DMS53 treated with DMSO at 0.1 percent for 48 hours (cell line): ENCODE measurements around the gene C9orf85.
"Not testable (repeated sequence)": the region's sequence is repeated elsewhere in the genome, so short reads cannot be mapped to it uniquely, and the experiment has no call there.

Source experiments
- DNase-seq: peaks from one replicate; lab custom pipeline; 2025; ENCODE audit not compliant: unreplicated experiment; lab: John Stamatoyannopoulos, UW

Gene C9orf85, protein sequence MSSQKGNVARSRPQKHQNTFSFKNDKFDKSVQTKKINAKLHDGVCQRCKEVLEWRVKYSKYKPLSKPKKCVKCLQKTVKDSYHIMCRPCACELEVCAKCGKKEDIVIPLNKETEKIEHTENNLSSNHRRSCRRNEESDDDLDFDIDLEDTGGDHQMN

DNA sequence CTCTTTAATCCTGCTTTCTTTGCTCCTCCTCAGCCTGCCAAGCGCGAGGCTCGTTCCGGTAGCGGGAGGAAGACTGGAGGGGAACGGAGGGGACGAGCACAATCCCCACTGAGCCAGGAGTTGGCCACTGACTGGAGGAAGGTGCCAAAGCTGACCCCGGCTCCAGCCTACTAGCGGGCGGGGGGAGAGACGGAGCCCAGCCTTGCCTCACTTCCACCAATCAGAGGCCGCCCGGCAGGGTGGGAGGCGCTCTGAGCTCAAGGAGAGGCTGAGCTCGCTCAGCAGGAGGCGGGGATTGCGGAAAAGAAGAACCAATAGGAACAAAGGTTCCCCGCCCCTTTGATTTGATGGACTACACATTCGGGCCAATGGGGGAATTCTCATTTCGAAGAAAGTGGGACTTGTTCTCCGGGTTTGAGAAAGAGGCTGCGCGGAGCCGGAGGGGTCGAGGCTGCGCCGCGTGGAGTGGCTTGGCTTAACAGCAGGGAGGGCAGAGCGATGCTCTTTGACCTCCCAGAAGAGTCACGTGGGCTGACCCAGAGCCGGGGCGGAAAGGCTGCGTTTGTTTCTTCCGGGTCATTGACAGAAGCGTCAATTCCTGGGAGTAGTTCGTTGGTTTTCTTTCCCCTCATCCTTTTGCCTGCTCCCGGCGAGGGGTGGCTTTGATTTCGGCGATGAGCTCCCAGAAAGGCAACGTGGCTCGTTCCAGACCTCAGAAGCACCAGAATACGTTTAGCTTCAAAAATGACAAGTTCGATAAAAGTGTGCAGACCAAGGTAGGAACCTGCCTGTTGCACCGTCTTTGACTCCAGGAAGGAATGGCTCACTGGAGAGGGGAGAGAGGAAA lies at the start of gene C9orf85, which contains the start of gene ABHD17B:
Gene C9orf85, plus strand, starts transcription at position 579 of the 847 bp plus-strand sequence. Its CDS starts 96 bp downstream, at position 675.
Gene ABHD17B, minus strand, starts transcription at position 133 of the 847 bp plus-strand sequence. CDS start 36,113 bp downstream, outside the sequence.
- DNase-seq: peak; percentile 97

DNA sequence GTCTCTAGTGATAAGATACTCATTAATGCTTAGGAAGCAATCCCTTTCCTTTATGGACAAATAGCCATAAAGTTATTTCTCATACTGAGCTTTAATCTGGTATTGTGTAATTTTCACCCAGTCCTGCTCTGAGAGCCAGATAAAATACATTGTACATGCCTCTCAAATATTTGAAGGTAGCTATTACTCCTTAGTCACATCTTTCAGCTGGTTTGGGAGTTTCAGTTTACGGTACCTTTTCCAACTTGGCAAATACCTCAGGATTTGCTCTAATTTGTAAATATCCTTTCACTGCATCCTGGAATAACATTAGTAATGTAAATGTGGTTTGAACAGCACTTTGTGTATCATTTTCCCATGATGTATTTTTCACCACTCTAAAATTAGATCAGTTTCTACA lies 47.8 kb upstream of the C9orf85 start:
- no peak for DNase-seq

DNA sequence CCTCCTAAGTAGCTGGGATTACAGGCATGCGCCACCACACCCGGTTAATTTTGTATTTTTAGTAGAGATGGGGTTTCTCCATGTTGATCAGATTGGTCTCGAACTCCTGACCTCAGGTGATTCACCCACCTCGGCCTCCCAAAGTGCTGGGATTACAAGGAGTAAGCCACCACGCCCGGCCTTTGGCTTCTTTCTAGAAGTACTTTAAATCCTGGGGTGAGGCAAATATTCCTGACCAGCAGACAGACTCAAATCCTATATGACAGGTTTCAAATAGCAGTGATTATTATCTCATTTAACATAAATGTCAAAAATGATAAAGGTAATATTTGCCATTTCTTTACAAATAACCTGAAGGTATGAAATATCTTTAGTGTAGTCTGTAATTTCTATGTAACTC lies 36.1 kb upstream of the C9orf85 start:
- no peak for DNase-seq

DNA sequence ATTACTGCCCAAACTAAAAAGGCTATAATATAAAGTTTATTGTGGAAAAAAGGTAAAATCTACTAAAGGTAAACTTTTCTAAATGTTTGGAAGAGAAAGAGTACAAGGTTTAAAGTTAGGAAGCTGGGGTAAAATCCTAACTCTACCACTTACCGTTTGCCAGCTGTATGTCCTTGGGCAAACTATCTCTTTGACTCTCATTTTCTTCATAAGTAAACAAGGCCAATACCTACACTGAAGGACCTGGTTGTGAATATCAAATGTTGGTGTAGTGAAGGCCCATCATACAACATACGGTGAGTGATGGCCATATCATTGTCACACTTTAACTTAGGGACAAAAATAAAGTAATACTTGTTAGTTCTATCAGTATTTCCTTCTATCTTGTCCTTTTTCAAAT lies 35.3 kb upstream of the C9orf85 start:
- DNase-seq: no peak

DNA sequence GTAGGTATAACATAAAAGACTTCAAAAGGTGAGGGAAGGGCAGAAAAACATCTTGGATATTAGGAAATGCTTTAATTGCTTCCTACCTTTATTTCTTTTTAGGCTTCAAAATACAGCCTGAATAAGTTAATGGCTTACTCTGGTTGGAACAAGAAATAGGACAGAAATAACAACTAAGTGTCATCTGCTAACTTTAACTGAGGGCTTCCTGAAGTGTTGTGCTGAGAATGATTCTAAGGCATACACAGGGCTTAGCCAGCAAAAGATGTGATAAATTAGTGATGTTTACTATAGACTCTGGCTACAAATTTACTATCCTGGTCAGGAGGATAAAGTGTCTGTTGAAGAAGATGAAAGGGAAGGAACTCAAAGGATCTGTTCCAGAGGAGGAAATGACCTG lies 34.6 kb upstream of the C9orf85 start:
- DNase-seq: no peak

DNA sequence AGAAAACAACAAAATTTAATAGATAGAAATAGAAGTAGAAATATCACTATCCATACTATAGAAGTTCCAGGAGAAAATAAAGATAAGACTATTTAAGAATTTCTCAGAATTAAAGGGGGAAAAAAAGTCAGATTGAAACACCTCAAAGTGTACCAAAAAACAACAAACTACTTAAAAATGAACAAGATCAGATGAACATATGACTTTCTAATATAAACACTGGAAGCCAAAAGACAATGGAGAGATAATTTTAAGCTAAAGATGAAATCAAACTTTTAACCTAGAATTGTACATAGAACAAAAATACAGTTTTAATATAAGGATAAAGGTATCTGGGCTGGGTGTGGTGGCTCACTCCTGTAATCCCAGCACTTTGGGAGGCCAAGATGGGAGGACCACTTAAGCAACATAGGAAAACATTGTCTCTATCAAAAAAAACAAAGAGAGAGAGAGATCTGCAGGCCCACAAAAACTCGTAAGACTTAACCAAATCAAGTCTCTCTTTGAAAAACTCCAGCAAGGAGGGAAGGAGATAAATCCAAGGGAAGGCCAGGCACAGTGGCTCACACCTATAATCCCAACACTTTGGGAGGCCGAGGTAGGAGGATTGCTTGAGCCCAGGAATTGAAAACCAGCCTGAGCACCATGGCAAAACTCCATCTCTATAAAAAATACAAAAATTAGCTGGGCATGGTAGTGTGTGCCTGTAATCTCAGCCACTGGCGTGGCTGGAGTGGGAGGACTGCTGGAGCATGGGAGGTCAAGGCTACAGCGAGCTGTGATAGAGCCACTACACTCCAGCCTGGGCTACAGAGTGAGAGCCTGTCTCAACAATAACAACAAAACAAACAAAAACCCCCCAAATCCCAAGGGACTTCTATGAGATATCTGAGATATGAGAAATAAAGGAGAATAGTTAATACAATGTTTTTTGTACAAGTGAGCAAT lies 32.8 kb upstream of the C9orf85 start:
- DNase-seq: no peak

DNA sequence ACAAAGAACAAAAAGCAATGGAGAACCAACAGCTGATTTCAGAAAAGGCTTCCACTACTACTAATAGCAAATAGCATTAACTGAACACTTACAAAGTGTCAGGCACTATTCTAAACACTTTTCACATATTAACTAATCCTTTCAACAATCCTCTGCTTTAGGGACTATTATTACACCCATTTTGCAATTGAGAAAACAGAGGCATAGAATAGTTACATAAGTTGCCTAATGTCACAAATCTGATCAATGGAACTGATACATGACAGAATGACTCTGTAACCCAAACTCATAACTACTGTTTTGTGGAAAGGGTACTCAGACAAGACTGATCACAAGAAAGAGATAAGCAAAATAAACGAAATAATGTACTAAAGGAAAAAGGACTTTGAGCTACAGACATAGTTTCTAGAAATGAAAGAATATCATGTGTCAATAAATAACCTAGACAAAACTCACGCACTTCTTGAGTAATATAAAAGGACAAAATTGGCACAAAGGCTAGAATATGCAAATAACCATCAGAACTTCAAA lies 31.7 kb upstream of the C9orf85 start:
- DNase-seq: no peak

DNA sequence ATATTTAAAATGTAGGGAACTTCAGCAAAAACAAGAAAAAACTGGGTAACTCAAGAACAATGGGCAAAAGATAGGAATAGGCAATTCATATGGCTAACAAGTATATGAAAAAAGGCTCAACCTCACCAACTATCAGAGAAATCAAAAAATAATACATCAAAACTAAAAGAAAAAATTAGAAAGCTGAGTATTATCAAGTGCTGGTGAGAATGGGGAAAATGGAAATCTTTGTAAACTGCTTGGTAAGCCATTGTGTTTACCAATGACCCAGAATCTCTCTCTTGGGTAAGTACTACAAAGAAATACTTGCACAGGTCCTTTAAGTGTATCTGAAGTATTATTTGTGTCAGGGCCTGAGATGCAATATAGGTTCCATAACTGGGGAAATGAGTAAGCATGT lies 27.4 kb upstream of the C9orf85 start:
- DNase-seq: no peak

DNA sequence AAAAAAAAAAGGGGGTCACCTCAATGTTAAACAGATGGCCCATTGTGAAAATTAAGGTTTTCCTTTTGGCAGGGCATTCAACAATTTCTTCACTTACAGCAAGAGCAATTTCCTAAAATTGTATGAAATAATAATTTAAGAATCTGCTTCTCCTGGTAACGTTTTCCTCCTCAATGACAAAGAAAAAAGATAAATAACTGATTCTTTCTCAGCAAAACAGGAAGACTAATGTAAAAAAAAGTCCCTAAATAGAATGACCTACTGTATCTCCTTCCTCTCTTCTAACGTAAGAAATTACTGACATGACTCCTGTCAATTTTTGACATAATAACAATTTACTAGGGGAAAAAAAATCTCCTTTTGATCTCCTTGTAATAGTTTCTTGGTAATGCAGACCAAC lies 26.0 kb upstream of the C9orf85 start:
- no peak for DNase-seq

DNA sequence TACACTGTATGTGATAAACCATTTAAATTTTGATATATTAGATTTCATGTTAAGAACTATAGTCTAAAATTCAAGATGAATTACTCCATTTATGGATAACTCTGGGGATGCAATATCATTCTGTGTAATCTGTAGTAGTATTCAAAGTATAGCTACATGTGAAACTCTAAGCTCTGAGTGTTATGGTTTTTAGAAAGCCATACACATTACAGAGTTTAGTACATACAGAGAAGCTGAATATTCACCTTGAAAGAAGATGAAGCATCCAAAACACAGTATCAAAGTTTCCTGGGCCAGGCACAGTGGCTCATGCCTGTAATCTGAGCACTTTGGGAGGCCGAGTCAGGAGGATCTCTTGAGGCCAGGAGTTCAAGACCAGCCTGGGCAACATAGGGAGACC lies 25.4 kb upstream of the C9orf85 start:
- no peak for DNase-seq

DNA sequence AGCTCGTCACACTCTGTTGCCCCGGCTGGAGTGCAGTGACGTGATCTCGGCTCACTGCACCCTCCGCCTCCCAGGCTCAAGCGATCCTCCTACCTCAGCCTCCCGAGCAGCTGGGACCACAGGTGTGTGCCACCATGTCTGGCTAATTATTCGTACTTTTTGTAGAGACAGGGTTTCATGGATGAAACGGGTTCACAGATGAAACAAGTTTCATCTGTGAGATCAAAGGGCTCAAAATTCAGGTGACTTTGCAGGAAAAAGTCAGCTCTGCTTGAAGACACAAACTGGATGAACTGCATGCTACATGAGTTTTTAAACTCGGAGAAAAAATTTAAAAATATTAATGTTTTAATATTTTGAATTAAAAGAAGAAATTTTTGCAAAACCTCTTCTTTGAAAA lies 24.9 kb upstream of the C9orf85 start:
- no peak for DNase-seq

DNA sequence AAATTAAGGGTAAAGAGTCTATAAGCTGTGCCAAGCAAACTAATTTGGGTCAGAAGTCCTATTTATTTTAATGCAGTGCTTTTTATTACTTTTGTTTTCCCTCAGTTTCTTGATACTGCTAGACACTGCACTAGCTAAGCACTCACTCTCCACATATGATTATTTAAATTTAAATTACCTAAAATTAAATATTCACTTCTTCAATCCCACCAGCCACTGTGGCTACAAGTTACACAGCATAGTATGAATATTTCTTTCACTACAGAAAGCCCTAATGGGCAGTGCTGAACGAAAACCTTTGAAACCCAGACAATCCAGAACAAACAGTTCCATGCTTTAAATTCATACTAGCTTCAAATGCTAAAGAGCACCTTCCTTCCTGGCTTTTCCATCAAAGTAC lies 24.1 kb upstream of the C9orf85 start:
- DNase-seq: no peak

DNA sequence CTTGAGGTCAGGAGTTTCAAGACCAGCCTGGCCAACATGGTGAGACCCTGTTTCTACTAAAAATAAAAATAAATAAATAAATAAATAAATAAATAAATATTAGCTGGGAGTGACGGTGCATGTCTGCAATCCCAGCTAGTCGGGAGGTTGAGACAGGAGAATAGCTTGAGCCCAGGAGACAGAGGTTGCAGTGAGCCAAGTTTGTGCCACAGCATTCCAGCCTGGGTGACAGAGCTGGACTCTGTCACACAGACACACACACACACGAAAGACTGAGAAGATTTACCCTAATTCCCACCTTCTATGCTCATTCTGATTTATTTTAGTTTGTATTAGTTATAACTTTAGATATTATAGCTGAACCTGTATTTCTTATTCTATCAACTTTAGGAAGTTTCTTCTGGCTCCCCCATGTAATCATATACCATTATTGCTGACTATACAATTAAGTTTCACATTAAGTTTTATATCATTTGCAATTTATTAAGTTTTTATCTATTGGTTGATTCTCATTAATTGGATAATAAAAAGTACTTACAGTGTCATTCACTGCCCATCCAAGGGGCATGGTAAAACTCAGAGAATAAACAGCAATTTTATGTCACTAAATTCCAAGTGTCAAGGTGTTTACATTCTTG lies 21.3 kb upstream of the C9orf85 start:
- DNase-seq: no peak

DNA sequence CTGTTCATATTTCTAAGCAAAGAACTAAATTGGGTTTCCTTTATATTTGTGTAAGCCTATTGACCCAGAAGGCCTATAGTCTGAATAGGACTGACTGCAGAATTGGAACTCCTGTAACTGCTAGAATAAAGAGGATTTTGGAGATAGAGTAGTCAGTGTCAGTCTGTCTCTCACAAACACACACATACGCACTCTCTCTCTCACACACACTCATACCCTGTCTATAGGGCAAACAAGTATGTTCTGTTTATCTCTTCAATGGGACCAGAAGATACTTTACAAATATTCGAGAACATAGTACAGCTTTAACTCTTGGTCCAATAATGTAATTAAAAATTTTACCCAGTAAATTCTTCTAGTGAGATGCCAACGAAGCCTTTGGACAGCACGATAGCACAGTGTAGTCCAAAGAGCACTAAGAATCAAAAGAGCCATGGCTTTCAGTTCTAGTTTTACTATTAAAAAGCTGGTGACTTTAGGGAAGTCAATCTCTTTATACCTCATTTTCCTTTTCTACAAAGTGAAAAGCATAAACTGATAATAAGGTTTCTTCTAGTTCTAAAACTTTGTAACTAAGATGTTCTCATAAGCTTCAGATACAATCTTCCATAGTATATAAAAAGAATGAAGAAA lies 19.8 kb upstream of the C9orf85 start:
- no peak for DNase-seq

DNA sequence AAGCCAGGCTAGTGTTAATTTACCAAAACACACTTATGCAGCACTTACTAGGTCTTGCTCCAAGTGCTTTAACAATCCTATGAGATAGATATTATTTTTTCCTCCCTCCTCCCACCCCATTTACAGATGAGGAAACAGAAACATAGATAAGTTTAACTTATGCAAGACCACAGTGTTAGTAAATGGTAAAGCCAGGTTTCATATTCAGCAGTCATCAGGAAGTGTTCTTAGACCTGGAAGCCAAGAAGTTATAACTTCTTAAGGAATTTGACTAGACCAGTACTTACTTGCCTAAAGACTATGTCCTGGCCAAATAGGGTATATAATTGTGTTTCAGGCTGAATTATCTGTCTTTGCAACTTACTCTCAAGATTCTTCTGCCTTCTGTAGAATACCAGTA lies 16.3 kb upstream of the C9orf85 start:
- DNase-seq: no peak

DNA sequence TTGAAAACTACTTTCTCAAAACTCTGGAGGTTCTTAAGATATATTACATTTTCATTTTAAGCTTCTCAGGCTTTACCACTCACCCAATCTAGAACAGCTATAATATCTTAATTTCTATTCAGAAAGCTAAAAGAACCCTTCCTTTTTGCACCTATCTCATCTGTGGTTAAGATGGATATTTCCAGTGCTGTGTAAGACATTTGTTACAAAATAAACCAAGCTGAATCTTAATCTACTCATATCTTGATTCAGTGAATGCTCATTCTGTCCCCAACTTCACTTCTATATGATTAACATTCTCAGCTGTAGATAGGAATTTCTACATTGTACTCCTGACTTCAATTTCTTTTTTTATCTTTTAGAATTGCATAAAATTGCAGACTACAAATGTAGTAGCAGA lies 15.5 kb upstream of the C9orf85 start:
- DNase-seq: no peak

DNA sequence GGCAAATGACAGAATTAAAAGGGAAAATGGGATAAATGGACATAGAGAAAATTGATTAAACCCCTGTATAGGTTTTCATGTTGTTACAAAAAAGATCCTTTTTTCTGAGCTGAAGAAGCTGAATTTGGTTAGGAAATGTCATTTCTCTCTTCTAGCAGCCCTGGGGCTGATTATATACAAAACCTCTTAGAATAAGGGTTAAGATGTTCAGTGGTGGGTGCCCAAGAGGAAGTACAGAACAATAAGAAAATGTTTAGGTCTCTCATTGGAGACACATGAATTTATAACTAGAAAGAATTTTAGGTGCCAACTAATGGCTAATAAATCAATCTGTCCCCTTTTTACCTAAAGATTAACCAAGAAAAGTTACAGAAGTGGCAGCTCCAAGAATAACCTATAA lies 14.7 kb upstream of the C9orf85 start:
- DNase-seq: no peak

DNA sequence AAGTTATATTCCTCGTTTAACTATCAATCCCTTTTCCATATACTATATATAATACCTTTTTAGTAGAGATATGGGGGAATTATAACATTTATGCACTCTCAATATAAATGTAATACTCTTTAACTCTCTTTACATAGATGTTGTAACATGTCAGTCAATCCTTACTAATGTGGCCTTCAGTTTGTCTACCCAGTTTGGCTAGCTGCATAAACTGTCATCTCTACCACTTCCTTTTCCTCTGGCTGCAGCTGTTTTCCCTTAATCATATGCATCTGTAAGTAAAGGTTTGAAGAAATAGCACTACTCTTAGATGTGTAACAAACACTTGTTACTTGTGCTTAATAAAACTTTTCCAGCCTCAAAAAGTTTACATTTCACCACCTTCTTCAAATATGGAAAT lies 13.9 kb upstream of the C9orf85 start:
- no peak for DNase-seq

DNA sequence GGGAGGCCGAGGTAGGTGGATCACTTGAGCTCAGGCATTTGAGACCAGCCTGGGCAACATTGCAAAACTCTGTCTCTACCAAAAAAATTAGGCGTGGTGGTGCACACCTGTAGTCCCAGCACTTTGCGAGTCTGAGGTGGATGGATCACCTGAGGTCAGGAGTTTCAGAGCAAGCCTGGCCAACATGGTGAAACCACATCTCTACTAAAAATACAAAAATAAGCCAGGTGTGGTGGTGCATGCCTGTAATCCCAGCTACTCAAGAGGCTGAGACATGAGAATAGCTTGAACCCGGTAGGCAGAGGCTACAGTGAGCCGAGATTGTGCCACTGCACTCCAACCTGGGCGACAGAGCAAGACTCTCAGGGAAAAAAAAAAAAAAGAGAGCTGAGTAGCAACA lies 12.7 kb upstream of the C9orf85 start:
- DNase-seq: not testable (repeated sequence)
